ENCODE measurements around the gene KIAA1549.

Gene KIAA1549

DNA sequence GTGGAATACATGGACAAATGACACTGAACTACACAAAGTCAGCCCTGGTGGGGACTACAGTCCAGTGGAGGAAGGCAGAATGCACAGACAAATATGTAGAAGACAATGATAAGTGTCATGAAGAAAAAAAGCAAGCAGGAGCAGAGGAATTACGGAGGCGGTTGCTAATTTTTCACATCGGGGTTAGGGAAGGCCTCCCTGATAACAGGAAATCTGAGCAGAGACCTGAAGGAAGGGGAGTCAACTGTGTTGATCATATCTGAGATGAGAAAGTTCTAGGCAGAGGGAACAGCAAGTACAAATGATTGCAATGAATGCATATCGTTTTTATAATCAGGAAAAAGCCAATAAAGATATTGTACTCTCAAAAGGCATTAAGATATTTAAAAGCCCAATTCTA lies 14.0 kb downstream of the KIAA1549 start:
- H3K79me2 ChIP-seq (ENCODE audit: low read length) = no peaks in the 10 kb centered on the region
- H3K9me3 ChIP-seq (ENCODE audit: insufficient read depth, low read length) = no peaks in the 10 kb centered on the region
- H2AFZ ChIP-seq (ENCODE audit: low read depth, low read length) = no peak overlapping the region
- no peaks in the 10 kb centered on the region for H4K20me1 ChIP-seq (ENCODE audit: insufficient read depth, low read length)
- no peak overlapping the region for H3K9ac ChIP-seq (ENCODE audit: low read length)
- no peak for TF ChIP-seq CTCF (IDR thresholded peaks at IDR 0.05; ENCODE audit: low read depth, low read length)
- TF ChIP-seq EZH2phosphoT487 (IDR thresholded peaks at IDR 0.05; ENCODE audit: low read depth) = no peak
- no peaks in the 10 kb centered on the region for H3K4me1 ChIP-seq (ENCODE audit: low read length)
- no peaks in the 10 kb centered on the region for H3K27me3 ChIP-seq (ENCODE audit: low read depth, low read length)
- H3K36me3 ChIP-seq (replicated peaks; ENCODE audit: low read depth, low read length) = no peaks in the 10 kb centered on the region
- no peak overlapping the region for H3K4me2 ChIP-seq (ENCODE audit: low read length)
- no peak overlapping the region for H3K4me3 ChIP-seq (ENCODE audit: low read length)
- no peak overlapping the region for H3K27ac ChIP-seq (ENCODE audit: low read length)

DNA sequence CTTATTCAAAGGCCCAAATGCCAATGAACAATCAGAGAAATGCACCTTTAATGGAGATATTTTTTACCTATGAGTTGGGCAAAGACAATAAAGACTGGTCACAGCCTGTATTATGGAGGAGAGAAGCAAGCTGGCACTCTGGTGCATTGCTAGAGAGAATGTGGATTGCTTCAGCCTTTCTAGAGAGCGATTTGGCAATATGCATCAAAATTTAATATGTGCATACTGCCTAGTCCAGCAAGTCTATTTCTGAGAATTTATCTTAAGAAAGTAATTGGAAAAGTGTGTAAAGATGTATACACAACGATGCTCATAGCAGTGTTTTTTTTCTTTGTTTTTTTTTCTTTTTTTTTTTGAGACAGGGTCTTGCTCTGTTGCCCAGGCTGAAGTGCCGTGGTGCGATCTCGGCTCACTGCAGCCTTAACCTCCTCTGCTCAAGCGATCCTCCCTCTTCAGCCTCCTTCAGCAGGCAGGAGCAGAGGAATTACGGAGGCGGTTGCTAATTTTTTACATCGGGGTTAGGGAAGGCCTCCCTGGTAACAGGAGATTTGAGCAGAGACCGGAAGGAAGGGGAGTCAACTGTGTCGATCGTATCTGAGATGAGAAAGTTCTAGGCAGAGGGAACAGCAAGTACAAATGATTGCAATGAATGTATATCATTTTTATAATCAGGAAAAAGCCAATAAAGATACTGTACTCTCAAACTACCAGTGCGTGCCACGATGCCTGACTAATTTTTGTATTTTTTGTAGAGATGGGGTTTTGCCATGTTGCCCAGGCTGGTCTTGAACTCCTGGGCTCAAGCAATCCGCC lies 16.4 kb downstream of the KIAA1549 start:
- Histone ChIP-seq H3K27ac (ENCODE audit: low read length) (no peak overlapping the region), H3K79me2 (ENCODE audit: low read length) (no peaks in the 10 kb centered on the region), H3K9me3 (ENCODE audit: insufficient read depth, low read length) (no peaks in the 10 kb centered on the region), H3K4me1 (ENCODE audit: low read length) (no peaks in the 10 kb centered on the region), H3K36me3 (replicated peaks; ENCODE audit: low read depth, low read length) (no peaks in the 10 kb centered on the region), H3K27me3 (ENCODE audit: low read depth, low read length) (no peaks in the 10 kb centered on the region), H2AFZ (ENCODE audit: low read depth, low read length) (no peak overlapping the region), H3K9ac (ENCODE audit: low read length) (no peak overlapping the region), H3K4me3 (ENCODE audit: low read length) (no peak overlapping the region), H3K4me2 (ENCODE audit: low read length) (no peak overlapping the region), H4K20me1 (ENCODE audit: insufficient read depth, low read length) (no peaks in the 10 kb centered on the region)
- TF ChIP-seq CTCF (IDR thresholded peaks at IDR 0.05; ENCODE audit: low read depth, low read length) (no peak), EZH2phosphoT487 (IDR thresholded peaks at IDR 0.05; ENCODE audit: low read depth) (no peak)

- H3K4me3 ChIP-seq (ENCODE audit: low read length) = no peak overlapping the region
- H3K27me3 ChIP-seq (ENCODE audit: low read depth, low read length) = no peaks in the 10 kb centered on the region
- no peak overlapping the region for H3K27ac ChIP-seq (ENCODE audit: low read length)
- H3K4me1 ChIP-seq (ENCODE audit: low read length) = no peaks in the 10 kb centered on the region
- no peak overlapping the region for H2AFZ ChIP-seq (ENCODE audit: low read depth, low read length)
- no peak overlapping the region for H3K9ac ChIP-seq (ENCODE audit: low read length)
- no peaks in the 10 kb centered on the region for H3K79me2 ChIP-seq (ENCODE audit: low read length)
- no peaks in the 10 kb centered on the region for H3K9me3 ChIP-seq (ENCODE audit: insufficient read depth, low read length)
- TF ChIP-seq CTCF (IDR thresholded peaks at IDR 0.05; ENCODE audit: low read depth, low read length) = no peak
- no peak for TF ChIP-seq EZH2phosphoT487 (IDR thresholded peaks at IDR 0.05; ENCODE audit: low read depth)
- H3K36me3 ChIP-seq (replicated peaks; ENCODE audit: low read depth, low read length) = no peaks in the 10 kb centered on the region
- H3K4me2 ChIP-seq (ENCODE audit: low read length) = no peak overlapping the region
- H4K20me1 ChIP-seq (ENCODE audit: insufficient read depth, low read length) = no peaks in the 10 kb centered on the region
These were observed 17.5 kb downstream of the KIAA1549 start for GRCh38 chr7:138963675-138964074.

- Histone ChIP-seq H3K4me2 (ENCODE audit: low read length) (no peak overlapping the region), H3K9me3 (ENCODE audit: insufficient read depth, low read length) (no peaks in the 10 kb centered on the region), H3K79me2 (ENCODE audit: low read length) (no peaks in the 10 kb centered on the region), H3K27me3 (ENCODE audit: low read depth, low read length) (no peaks in the 10 kb centered on the region), H2AFZ (ENCODE audit: low read depth, low read length) (no peak overlapping the region), H3K4me1 (ENCODE audit: low read length) (no peaks in the 10 kb centered on the region), H4K20me1 (ENCODE audit: insufficient read depth, low read length) (no peaks in the 10 kb centered on the region), H3K27ac (ENCODE audit: low read length) (no peak overlapping the region), H3K36me3 (replicated peaks; ENCODE audit: low read depth, low read length) (no peaks in the 10 kb centered on the region), H3K9ac (ENCODE audit: low read length) (no peak overlapping the region), H3K4me3 (ENCODE audit: low read length) (no peak overlapping the region)
- TF ChIP-seq EZH2phosphoT487 (IDR thresholded peaks at IDR 0.05; ENCODE audit: low read depth) = no peak
- TF ChIP-seq CTCF (IDR thresholded peaks at IDR 0.05; ENCODE audit: low read depth, low read length) = no peak
These were observed 18.5 kb downstream of the KIAA1549 start for GRCh38 chr7:138962561-138963270.

Data from OCI-LY3 (cell line).